H1 (cell line): ENCODE results near the gene VWA5B2. TPM values are rescaled to one million over a fixed set of nuclear protein-coding genes. Genes with fewer than 3 reads are reported as not detected.
A peak's percentile ranks its signal among the peaks of the same experiment; 100 is the strongest.

Experiments used
- BCL11A ChIP-seq, 2 experiments: IDR thresholded peaks; one replicate each; pipeline ENCODE4 v1.6.1; 2011; ENCODE audit warnings: low read depth in 2 of 2, low read length in 2 of 2, mild to moderate bottlenecking in 2 of 2
- CBX5 ChIP-seq: fragments of 300-800, 300-1000 bp; sonication (generic); IDR thresholded peaks from 2 replicates; pipeline ENCODE4 v1.7.1; 2016; ENCODE audit warnings: antibody characterized with exemption, low read length, low read depth
- CEBPB ChIP-seq: IDR thresholded peaks from 2 replicates; pipeline ENCODE4 v1.6.1; 2012; ENCODE audit warnings: low read depth, low read length
- CHD1 ChIP-seq: IDR thresholded peaks from 2 replicates; pipeline ENCODE4 v1.6.1; 2012; ENCODE audit warnings: low read depth, low read length, improper control_type of control experiment
- EZH2 ChIP-seq: fragments of 200-600 bp; sonication (generic); IDR thresholded peaks from 2 replicates; pipeline ENCODE4 v1.7.1; 2012; ENCODE audit warnings: low read depth, mild to moderate bottlenecking, moderate library complexity, low read length, inconsistent platforms; ENCODE audit not compliant: severe bottlenecking
- GABPA ChIP-seq: IDR thresholded peaks from 2 replicates; pipeline ENCODE4 v1.6.1; 2011; ENCODE audit warnings: mild to moderate bottlenecking, low read length, moderate library complexity, borderline replicate concordance; ENCODE audit not compliant: insufficient read depth
- MAX ChIP-seq: IDR thresholded peaks from 2 replicates; pipeline ENCODE4 v1.6.1; 2012; ENCODE audit warnings: inconsistent platforms
- SIRT6 ChIP-seq: IDR thresholded peaks from one replicate; pipeline ENCODE4 v1.7.1; 2012; ENCODE audit warnings: low read length, inconsistent platforms
- polyA plus RNA-seq, 7 experiments: library from polyadenylated mRNA; depleted of rRNA in 3 of 7; stranded (reverse) in 5 of 7; unstranded in 2 of 7; fragments of >200 nt in 5 of 7; fragments of 200-250 nt in 2 of 7; gene quantifications; 1 replicate in 5 of 7; 2 replicates in 1 of 7; 4 replicates in 1 of 7; pipeline versions ENCODE4 v1.2.1 to v1.2.3, GENCODE V29; 2011 to 2013; ENCODE audit warnings: missing spikeins in 2 of 7, mixed read lengths in 2 of 7
- total RNA-seq: library from RNA; stranded (reverse); fragmentation: NEBNext Ultra II Directional; extraction: Animal tissue kit (Norgen Biotek cat#: 25700); gene quantifications from 2 replicates; pipeline ENCODE4 v1.2.1, GENCODE V29; 2021
- TF ChIP-seq, protein P1 (sequence below): fragments of 300-600 bp; sonication (generic); IDR thresholded peaks from 2 replicates; pipeline ENCODE4 v1.7.1; 2012; ENCODE audit warnings: low read length, moderate library complexity, mild to moderate bottlenecking, inconsistent platforms; ENCODE audit not compliant: insufficient replicate concordance
- TF ChIP-seq, protein P2 (sequence below): IDR thresholded peaks from 2 replicates; pipeline ENCODE4 v1.6.1; 2012; ENCODE audit warnings: inconsistent platforms

The VWA5B2 gene
- total and polyA plus RNA-seq, 2 of the 8 experiments (the other 6 are each of a cell fraction or from before 2014, with no cell fraction given): 0.53 to 0.56 TPM

- TF ChIP-seq, protein P1, sequence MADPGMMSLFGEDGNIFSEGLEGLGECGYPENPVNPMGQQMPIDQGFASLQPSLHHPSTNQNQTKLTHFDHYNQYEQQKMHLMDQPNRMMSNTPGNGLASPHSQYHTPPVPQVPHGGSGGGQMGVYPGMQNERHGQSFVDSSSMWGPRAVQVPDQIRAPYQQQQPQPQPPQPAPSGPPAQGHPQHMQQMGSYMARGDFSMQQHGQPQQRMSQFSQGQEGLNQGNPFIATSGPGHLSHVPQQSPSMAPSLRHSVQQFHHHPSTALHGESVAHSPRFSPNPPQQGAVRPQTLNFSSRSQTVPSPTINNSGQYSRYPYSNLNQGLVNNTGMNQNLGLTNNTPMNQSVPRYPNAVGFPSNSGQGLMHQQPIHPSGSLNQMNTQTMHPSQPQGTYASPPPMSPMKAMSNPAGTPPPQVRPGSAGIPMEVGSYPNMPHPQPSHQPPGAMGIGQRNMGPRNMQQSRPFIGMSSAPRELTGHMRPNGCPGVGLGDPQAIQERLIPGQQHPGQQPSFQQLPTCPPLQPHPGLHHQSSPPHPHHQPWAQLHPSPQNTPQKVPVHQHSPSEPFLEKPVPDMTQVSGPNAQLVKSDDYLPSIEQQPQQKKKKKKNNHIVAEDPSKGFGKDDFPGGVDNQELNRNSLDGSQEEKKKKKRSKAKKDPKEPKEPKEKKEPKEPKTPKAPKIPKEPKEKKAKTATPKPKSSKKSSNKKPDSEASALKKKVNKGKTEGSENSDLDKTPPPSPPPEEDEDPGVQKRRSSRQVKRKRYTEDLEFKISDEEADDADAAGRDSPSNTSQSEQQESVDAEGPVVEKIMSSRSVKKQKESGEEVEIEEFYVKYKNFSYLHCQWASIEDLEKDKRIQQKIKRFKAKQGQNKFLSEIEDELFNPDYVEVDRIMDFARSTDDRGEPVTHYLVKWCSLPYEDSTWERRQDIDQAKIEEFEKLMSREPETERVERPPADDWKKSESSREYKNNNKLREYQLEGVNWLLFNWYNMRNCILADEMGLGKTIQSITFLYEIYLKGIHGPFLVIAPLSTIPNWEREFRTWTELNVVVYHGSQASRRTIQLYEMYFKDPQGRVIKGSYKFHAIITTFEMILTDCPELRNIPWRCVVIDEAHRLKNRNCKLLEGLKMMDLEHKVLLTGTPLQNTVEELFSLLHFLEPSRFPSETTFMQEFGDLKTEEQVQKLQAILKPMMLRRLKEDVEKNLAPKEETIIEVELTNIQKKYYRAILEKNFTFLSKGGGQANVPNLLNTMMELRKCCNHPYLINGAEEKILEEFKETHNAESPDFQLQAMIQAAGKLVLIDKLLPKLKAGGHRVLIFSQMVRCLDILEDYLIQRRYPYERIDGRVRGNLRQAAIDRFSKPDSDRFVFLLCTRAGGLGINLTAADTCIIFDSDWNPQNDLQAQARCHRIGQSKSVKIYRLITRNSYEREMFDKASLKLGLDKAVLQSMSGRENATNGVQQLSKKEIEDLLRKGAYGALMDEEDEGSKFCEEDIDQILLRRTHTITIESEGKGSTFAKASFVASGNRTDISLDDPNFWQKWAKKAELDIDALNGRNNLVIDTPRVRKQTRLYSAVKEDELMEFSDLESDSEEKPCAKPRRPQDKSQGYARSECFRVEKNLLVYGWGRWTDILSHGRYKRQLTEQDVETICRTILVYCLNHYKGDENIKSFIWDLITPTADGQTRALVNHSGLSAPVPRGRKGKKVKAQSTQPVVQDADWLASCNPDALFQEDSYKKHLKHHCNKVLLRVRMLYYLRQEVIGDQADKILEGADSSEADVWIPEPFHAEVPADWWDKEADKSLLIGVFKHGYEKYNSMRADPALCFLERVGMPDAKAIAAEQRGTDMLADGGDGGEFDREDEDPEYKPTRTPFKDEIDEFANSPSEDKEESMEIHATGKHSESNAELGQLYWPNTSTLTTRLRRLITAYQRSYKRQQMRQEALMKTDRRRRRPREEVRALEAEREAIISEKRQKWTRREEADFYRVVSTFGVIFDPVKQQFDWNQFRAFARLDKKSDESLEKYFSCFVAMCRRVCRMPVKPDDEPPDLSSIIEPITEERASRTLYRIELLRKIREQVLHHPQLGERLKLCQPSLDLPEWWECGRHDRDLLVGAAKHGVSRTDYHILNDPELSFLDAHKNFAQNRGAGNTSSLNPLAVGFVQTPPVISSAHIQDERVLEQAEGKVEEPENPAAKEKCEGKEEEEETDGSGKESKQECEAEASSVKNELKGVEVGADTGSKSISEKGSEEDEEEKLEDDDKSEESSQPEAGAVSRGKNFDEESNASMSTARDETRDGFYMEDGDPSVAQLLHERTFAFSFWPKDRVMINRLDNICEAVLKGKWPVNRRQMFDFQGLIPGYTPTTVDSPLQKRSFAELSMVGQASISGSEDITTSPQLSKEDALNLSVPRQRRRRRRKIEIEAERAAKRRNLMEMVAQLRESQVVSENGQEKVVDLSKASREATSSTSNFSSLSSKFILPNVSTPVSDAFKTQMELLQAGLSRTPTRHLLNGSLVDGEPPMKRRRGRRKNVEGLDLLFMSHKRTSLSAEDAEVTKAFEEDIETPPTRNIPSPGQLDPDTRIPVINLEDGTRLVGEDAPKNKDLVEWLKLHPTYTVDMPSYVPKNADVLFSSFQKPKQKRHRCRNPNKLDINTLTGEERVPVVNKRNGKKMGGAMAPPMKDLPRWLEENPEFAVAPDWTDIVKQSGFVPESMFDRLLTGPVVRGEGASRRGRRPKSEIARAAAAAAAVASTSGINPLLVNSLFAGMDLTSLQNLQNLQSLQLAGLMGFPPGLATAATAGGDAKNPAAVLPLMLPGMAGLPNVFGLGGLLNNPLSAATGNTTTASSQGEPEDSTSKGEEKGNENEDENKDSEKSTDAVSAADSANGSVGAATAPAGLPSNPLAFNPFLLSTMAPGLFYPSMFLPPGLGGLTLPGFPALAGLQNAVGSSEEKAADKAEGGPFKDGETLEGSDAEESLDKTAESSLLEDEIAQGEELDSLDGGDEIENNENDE: no peak
- peak; percentile 76 for TF ChIP-seq MAX
- no peak for TF ChIP-seq CHD1
- TF ChIP-seq CBX5: no peak
- TF ChIP-seq SIRT6: no peak
- TF ChIP-seq BCL11A (IDR thresholded peaks at IDR 0.05; ENCODE audit: low read depth in 2 of 2, low read length in 2 of 2): no peak
- no peak for TF ChIP-seq GABPA
- TF ChIP-seq EZH2: no peak
- TF ChIP-seq CEBPB: no peak
- TF ChIP-seq, protein P2, sequence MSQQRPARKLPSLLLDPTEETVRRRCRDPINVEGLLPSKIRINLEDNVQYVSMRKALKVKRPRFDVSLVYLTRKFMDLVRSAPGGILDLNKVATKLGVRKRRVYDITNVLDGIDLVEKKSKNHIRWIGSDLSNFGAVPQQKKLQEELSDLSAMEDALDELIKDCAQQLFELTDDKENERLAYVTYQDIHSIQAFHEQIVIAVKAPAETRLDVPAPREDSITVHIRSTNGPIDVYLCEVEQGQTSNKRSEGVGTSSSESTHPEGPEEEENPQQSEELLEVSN: 0 out of 2 replicates have a peak, but pooled peaks have one; percentile 73
Measured at GRCh38 chr3:184185461-184186183, 43.8 kb upstream of the VWA5B2 start (continued).
